Tibial nerve (tissue), 4 donors: ENCODE data around the gene TNFRSF6B. TPM values are rescaled to one million over a fixed set of nuclear protein-coding genes. Genes with fewer than 3 reads are reported as not detected.

Experiments
- DNase-seq, 2 donors: peaks; one replicate each; pipeline ENCODE4 v3.0.0-alpha.2; 2019; ENCODE audit warnings: low spot score in 2 of 2
- H3K27ac ChIP-seq, 4 donors: fragments of 200-600 bp; sonication (generic) in 3 of 4; one replicate each; pipeline ENCODE4 v1.5.1; 2017 to 2019; ENCODE audit warnings: mild to moderate bottlenecking in 1 of 4
- H3K27me3 ChIP-seq, 2 donors: fragments of 200-600 bp; sonication (generic) in 1 of 2; one replicate each; pipeline versions ENCODE4 v1.5.1 to v1.6.0; 2017 to 2019
- H3K36me3 ChIP-seq, 3 donors: fragments of 200-600 bp; sonication (generic); one replicate each; pipeline ENCODE4 v1.5.1; 2018 to 2019
- H3K4me1 ChIP-seq, 4 donors: fragments of 200-600 bp; sonication (generic) in 3 of 4; one replicate each; pipeline ENCODE4 v1.5.1; 2017 to 2019
- H3K4me3 ChIP-seq, 4 donors: fragments of 200-600 bp; sonication (generic) in 3 of 4; one replicate each; pipeline ENCODE4 v1.5.1; 2017 to 2019; ENCODE audit warnings: mild to moderate bottlenecking in 1 of 4, moderate library complexity in 1 of 4
- H3K9me3 ChIP-seq, 4 donors: fragments of 200-600 bp; sonication (generic) in 3 of 4; one replicate each; pipeline ENCODE4 v1.5.1; 2017 to 2019
- EP300 ChIP-seq, 2 donors: sonication (generic); formaldehyde crosslinking; IDR thresholded peaks; one replicate each; pipeline ENCODE4 v1.6.1; 2017; ENCODE audit warnings: antibody characterized with exemption in 2 of 2, mild to moderate bottlenecking in 1 of 2
- POLR2A ChIP-seq, 2 donors: fragments of 450-650 bp; IDR thresholded peaks; one replicate each; pipeline ENCODE4 v1.6.1; 2017; ENCODE audit warnings: antibody characterized with exemption in 2 of 2, mild to moderate bottlenecking in 2 of 2, moderate library complexity in 2 of 2
- WGBS, 2 donors: methylation state at CpG; one replicate each; pipeline ENCODE4 v1.1.5; 2018; 5-methylcytosine and 5-hydroxymethylcytosine counted together
- total RNA-seq, 4 donors: library from RNA; depleted of rRNA; stranded (reverse); fragments of >200 nt; gene quantifications; one replicate each; pipeline ENCODE4 v1.1.0, GENCODE V29; 2016
- TF ChIP-seq, protein P1 (sequence below), 5 experiments: fragments of 200-600 bp in 3 of 5; fragments of 450-650 bp in 2 of 5; sonication (generic) in 3 of 5; IDR thresholded peaks; one replicate each; pipeline ENCODE4 v1.5.1; 2016 to 2019; ENCODE audit warnings: antibody characterized with exemption in 5 of 5, mild to moderate bottlenecking in 3 of 5, moderate library complexity in 2 of 5

Gene TNFRSF6B
- total RNA-seq, 4 donors from 2014 or later: 8.0 to 61.2 (median 35.9) TPM

- H3K4me1 ChIP-seq: peaks cover 0 to 74% (median 45%) of the 10 kb centered on the region in 4 donors
- no peaks in the 10 kb centered on the region for H3K27me3 ChIP-seq
- 1 to 10% methylated on average over 21 to 44 of the region's 45 CpGs for WGBS, 2 donors
- H3K9me3 ChIP-seq: no peaks in the 10 kb centered on the region
- DNase-seq: peak; percentile 59 to 75
- TF ChIP-seq EP300 (IDR thresholded peaks at IDR 0.05) (peak; percentile 82 to 91), POLR2A (IDR thresholded peaks at IDR 0.05) (peak in 1 of 2 donors; percentile 30)
- TF ChIP-seq, protein P1, sequence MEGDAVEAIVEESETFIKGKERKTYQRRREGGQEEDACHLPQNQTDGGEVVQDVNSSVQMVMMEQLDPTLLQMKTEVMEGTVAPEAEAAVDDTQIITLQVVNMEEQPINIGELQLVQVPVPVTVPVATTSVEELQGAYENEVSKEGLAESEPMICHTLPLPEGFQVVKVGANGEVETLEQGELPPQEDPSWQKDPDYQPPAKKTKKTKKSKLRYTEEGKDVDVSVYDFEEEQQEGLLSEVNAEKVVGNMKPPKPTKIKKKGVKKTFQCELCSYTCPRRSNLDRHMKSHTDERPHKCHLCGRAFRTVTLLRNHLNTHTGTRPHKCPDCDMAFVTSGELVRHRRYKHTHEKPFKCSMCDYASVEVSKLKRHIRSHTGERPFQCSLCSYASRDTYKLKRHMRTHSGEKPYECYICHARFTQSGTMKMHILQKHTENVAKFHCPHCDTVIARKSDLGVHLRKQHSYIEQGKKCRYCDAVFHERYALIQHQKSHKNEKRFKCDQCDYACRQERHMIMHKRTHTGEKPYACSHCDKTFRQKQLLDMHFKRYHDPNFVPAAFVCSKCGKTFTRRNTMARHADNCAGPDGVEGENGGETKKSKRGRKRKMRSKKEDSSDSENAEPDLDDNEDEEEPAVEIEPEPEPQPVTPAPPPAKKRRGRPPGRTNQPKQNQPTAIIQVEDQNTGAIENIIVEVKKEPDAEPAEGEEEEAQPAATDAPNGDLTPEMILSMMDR (IDR thresholded peaks at IDR 0.05): peak in 1 of 5 experiments; percentile 17
- peak overlapping the region; percentile 3 to 29 (median 14) for H3K4me3 ChIP-seq
- H3K27ac ChIP-seq: peak overlapping the region; percentile 78 to 97 (median 90)
- peaks cover 0 to 31% (median 0%) of the 10 kb centered on the region in 3 donors for H3K36me3 ChIP-seq
These were observed 9.7 kb upstream of the TNFRSF6B start for GRCh38 chr20:63686492-63687321.

GRCh38 chr20:63687419-63688178 is 8.9 kb upstream of the TNFRSF6B start:
- Histone ChIP-seq H3K4me3 (peak overlapping the region in 1 of 4 donors; percentile 29), H3K9me3 (no peaks in the 10 kb centered on the region), H3K27ac (peak overlapping the region; percentile 78 to 97 (median 90)), H3K4me1 (peaks cover 0 to 77% (median 43%) of the 10 kb centered on the region in 4 donors), H3K36me3 (peaks cover 0 to 33% (median 0%) of the 10 kb centered on the region in 3 donors), H3K27me3 (no peaks in the 10 kb centered on the region)
- WGBS, 2 donors: 74 to 79% methylated on average over 17 to 22 of the region's 29 CpGs
- DNase-seq: no peak
- TF ChIP-seq EP300 (IDR thresholded peaks at IDR 0.05) (no peak), POLR2A (IDR thresholded peaks at IDR 0.05) (no peak)
- TF ChIP-seq, protein P1 (IDR thresholded peaks at IDR 0.05): no peak

DNA sequence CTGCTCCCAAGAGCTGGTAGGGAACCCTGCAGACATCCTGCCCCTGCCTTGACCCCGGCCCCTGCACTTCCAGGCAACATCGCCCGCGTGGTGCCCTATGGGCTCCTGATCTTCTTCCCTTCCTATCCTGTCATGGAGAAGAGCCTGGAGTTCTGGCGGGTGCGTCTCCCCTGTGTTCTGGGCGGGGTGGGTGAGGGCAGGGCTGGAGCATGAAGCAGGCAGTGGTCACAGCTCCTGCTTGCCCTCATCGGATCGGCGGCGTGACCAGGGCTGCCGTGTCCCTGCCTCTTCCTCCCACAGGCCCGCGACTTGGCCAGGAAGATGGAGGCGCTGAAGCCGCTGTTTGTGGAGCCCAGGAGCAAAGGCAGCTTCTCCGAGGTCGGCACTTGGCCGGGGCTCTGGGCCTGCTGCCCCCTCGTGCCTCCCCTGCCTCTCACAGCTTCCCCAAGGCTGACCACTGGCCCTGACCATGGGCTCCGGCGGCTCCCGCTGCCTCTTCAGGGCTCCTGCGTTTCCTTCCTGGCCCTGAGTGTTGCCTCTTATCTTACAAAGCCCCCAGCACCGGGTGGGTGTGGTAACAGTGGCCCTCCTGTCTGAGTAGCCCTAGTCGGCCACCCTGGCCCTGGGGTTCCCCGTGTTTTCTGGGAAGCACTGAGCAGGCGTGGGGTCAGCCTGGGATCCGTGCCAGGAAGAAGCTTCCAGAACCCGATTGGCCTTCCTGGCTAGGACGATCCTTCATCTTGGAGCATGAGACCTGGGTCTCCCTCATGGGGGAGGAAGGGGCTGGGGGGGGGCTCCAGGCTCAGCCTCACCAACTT is 8.0 kb upstream of the TNFRSF6B start:
- TF ChIP-seq, protein P1 (IDR thresholded peaks at IDR 0.05): no peak
- TF ChIP-seq EP300 (IDR thresholded peaks at IDR 0.05) (no peak), POLR2A (IDR thresholded peaks at IDR 0.05) (no peak)
- no peak overlapping the region for H3K4me3 ChIP-seq
- peaks cover 0 to 36% (median 0%) of the 10 kb centered on the region in 3 donors for H3K36me3 ChIP-seq
- 71 to 81% methylated on average over 20 to 26 of the region's 31 CpGs for WGBS, 2 donors
- peak overlapping the region; percentile 78 to 97 (median 90) for H3K27ac ChIP-seq
- peaks cover 0 to 75% (median 37%) of the 10 kb centered on the region in 4 donors for H3K4me1 ChIP-seq
- no peaks in the 10 kb centered on the region for H3K9me3 ChIP-seq
- DNase-seq: no peak
- no peaks in the 10 kb centered on the region for H3K27me3 ChIP-seq

DNA sequence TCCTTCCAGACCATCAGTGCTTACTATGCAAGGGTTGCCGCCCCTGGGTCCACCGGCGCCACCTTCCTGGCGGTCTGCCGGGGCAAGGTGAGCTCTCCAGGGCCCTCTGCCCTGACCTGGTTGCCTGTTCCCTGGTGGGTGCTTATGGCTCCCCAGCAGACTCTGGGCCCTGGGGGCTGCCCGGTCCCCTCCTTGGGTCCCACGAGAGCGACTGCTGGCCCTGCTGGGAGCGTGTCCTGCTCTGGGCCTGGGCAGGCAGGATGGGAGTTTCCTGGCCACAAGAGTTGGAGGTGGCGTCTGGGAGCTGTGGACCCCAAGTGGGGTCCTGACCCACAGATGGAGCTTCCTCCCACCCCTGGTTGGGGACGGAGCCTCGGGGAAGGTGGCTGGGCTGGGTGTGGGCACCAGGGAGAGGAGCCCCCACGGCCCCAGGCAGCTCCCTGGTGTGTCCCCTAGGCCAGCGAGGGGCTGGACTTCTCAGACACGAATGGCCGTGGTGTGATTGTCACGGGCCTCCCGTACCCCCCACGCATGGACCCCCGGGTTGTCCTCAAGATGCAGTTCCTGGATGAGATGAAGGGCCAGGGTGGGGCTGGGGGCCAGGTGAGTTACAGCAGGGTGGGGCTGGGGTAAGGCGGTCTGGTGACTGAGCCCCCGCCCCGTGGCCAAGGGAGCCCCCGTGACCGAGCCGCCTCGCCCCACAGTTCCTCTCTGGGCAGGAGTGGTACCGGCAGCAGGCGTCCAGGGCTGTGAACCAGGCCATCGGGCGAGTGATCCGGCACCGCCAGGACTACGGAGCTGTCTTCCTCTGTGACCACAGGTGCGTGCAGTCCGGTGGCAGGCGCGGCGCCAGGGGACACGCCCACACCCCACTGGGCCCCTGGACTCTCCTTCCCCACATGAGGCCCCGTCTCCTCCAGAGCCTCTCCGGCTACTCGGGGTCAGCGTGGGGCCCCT is 7.1 kb upstream of the TNFRSF6B start:
- Histone ChIP-seq H3K4me1 (peaks cover 0 to 75% (median 36%) of the 10 kb centered on the region in 4 donors), H3K4me3 (no peak overlapping the region), H3K36me3 (peaks cover 0 to 44% (median 2%) of the 10 kb centered on the region in 3 donors), H3K27ac (peak overlapping the region in 3 of 4 donors; percentile 85 to 97 (median 95)), H3K9me3 (no peaks in the 10 kb centered on the region), H3K27me3 (no peaks in the 10 kb centered on the region)
- WGBS, 2 donors: 91 to 92% methylated on average over 12 to 20 of the region's 44 CpGs
- DNase-seq: no peak
- TF ChIP-seq POLR2A (IDR thresholded peaks at IDR 0.05) (no peak), EP300 (IDR thresholded peaks at IDR 0.05) (no peak)
- TF ChIP-seq, protein P1 (IDR thresholded peaks at IDR 0.05): no peak
